Cardiac atrium fibroblast (primary cell): Measurements from ENCODE around the gene PRTFDC1. TPM values are rescaled to one million over a fixed set of nuclear protein-coding genes. Genes with fewer than 3 reads are reported as not detected.

Experiments
- total RNA-seq: library from RNA; depleted of rRNA; stranded (reverse); fragments of >200 nt; gene quantifications from 2 replicates; pipeline ENCODE4 v1.2.3, GENCODE V29; 2015

The PRTFDC1 gene
- total RNA-seq, result 11.4 and 14.6 TPM in 2 replicates

GRCh38 chr10:24952143-24952706 is at the start of gene PRTFDC1:
Gene PRTFDC1 (minus strand): TSS chr10:24952606. CDS start chr10:24952575, 31 bp downstream.

Other genes with a start within 250 kb of the PRTFDC1 start
- gene ARHGAP21, start 228.7 kb downstream of the PRTFDC1 start, total RNA-seq, result 79.2 and 81.4 TPM in 2 replicates
- not detected in 2 replicates for gene ENKUR, start 63.6 kb upstream of the PRTFDC1 start, total RNA-seq
- 2.2 and 3.6 TPM in 2 replicates for gene THNSL1, start 64.0 kb upstream of the PRTFDC1 start, total RNA-seq
- gene GPR158, start 222.4 kb upstream of the PRTFDC1 start, total RNA-seq, result 4.9 and 10.3 TPM in 2 replicates